Measurements from ENCODE around the gene RHCE.
"Not testable (repeated sequence)": the region's sequence is repeated elsewhere in the genome, so short reads cannot be mapped to it uniquely, and the experiment has no call there.

Gene RHCE

DNA sequence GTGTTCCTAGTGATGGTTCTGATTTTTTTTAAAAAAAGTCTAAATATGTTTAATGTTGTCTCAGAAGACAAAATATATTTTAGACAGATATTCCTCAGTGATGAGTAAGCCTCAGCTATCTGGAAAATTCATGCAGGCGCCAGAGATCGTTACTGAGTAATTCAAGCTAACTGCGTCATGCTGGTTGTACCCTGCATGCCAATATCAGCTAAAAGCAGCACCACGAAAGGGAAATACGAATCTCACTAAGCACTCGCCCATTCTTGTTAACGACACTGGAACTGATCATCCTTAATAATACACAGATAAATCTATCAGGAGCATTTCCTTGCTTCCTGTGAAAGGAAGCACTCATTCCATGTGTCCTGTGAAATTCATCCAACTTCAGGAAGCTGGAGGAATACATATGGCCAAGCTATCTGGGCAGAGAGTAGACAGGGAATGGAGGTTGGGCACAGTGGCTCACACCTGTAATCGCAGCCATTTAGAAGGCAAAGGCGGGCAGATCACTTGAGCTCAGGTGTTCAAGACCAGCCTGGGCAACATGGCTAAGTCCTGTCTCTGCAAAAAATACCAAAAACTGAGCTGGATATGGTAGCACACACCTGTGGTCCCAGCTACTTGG is 100.2 kb downstream of the RHCE start:
- POLR2A ChIA-PET; CTCF ChIA-PET; H3K4me3 ChIP-seq (ENCODE audit: low read depth, low read length): not testable (repeated sequence)
- DNase-seq (ENCODE audit: low read depth, low spot score), result peak; percentile 78

- POLR2A ChIA-PET; DNase-seq (ENCODE audit: low read depth, low spot score); CTCF ChIA-PET; H3K4me3 ChIP-seq (ENCODE audit: low read depth, low read length): not testable (repeated sequence)
These were observed 107.7 kb downstream of the RHCE start for GRCh38 chr1:25312806-25313470.

Measured in AG04449 (cell line).